ENCODE measurements around the gene BLID.

Gene BLID

GRCh38 chr11:122104341-122104740, 11.7 kb downstream of the BLID start:
- DNase-seq (ENCODE audit: low read depth) = no peak

DNA sequence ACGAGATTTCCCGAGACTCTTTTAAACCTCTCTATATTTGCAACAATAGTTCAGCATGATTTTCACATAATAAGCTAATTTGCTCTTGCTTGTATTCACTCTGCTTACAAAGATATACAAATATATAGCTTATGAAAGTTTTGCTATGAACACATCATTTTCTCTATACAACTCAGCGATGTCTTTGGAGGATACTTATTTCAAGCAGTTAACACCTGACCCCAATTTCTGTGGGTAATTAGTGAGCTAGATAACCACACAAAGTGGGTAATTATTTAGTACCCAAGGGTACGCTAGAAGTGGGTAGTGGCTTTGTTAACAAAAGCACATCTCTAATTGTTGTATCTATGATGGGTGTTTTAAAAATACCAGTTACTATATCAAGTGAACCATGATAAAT, 12.3 kb downstream of the BLID start:
- no peak for DNase-seq (ENCODE audit: low read depth)

- no peak for DNase-seq (ENCODE audit: low read depth)
These were observed 12.7 kb downstream of the BLID start for GRCh38 chr11:122103321-122103720.

- no peak for DNase-seq (ENCODE audit: low read depth)
These were observed 13.6 kb downstream of the BLID start for GRCh38 chr11:122102426-122102825.

DNA sequence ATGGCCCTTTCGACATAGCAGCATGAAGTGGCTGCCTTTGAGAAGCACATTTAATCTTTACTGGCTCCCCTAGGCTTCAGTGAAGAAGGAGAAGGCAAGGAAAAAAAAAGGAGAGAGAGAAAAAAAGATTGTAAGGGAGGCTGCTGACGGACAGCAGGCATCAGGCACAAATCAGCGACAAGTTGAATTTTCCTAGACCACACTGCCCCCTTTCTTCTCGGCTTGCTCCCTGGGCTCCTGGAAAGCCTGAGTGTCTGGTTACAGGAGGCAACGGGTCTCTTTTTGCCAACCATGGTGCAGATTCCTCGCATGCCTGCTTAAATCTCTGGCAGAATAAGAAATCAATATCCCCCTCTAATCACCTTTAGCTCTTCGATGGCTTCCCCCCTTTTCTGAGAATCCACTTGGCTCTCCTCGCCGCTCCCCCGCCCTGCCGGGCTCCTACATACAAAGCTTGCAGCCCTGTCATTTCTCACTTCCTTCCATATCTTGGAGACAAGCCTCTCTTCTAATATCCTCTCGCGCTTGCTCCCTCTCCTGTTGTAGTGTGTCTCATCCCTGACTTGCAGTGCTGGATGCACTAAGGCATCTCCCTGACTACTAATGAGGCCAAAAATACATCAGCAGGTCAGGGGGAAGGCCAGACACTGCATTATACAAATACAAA, 14.3 kb downstream of the BLID start:
- no peak for DNase-seq (ENCODE audit: low read depth)

DNA sequence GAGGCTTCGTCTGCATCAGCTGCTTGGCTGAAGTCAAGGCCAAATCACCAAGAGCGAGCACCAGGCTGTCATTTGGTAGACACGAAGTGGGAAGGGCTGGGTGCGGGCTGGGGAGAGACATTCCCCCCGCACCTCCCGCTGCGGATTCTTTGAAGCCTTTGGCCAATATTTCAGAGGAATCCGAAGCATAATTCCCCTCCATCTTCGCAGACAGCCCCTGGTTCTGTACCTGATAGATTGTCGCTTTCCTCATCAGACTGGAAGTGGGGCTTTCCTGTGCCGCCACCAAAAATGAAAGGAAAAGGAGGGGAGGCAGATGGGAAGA, 15.3 kb downstream of the BLID start:
- no peak for DNase-seq (ENCODE audit: low read depth)

GRCh38 chr11:122100037-122100755, 15.8 kb downstream of the BLID start:
- no peak for DNase-seq (ENCODE audit: low read depth)

- no peak for DNase-seq (ENCODE audit: low read depth)
These were observed 16.5 kb downstream of the BLID start for GRCh38 chr11:122099374-122100036.

DNA sequence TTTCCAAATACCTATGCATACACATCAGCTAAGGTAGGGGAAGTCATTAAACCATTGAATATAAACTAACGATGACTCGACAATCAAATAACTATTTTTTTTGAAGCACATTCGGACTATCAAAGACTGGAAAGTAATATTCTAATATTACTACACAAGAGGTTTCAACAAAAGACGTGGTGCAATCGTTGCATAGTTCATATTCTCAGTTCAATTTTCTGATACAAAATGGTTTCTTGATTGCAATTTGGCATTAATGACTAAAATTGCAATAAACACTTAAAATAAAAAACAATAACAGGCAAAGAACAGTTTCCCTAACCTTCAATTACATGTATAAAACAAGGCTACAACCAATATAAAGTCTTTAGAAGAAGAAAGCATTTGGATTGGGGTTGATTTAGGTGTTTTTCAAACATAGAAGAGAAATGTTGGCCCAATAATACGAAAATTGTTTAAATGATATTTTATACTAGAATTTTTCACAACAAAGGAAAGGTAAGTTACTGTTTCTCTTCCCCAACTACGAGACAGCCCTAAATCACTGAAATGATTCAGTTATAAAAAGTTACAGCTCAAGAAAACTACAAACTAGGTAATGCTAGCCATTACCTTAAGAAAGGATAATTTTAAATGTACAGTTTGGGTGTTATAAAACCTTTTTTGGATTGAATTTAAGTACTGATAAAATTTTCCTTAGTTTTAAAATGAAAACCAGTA, 17.6 kb downstream of the BLID start:
- no peak for DNase-seq (ENCODE audit: low read depth)

DNA sequence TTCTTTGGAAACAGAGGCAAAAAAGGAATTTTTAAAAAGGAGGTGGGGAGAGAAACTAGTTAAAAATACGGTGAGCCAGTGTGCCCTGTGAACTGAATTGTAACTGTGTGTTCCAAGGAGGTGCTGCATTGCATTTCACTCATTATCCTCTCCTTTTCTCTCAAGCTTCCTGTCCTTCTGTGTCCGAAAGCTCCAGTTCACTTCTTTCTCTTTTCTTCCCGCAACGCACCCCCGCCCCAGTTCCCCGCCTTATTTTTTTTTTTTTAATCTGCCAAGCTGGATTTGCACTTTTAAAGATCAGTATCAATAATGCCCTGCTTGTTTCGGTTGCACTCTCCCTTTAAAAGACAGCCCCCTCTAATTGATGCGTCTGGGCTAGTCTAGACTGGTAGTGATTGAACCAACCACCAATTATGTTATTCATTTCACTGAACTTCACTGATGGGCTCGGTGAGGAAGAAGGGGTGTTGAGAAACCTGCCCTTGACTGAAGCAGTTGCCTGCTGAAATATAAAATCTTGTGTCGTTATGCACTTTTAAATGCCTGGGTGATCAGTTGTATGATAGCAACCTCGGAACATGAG, 18.5 kb downstream of the BLID start:
- no peak for DNase-seq (ENCODE audit: low read depth)

DNA sequence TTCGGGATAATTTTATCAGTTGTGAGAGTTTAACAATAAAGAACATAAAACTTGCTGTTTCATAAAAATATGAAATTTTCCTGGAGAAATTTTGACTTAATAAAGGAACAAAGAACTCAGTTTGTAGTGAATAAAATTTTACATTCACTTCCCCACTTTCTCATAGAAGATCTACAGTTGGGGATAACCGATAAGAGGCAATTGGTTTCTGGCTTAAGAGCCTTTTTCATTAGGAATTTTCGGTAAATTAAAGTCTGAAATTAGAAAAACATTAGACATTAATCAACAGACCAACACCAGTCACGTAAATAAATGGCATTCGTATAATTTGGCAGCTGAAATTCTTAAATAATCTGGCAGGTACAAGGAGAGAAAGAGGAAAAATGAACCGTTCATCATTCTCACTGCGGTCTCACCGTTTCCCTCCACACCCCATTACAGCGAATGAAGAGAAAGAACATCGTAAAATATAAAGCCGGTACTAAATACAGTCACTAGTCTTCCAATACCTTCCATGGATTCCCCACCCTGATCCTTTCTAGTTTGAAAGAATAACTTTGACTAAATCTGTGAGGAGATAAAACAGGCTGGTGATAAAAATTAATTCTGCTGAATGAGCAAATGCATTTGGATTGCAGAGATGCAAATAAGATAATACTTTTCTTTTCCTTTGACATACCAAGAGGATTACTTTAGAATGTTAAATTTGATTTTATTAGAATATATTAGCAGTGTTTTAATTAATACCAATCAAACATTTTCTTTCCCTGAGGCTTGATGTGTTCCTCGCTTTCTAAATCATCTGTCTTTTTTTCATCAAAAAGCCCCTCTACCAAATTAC, 19.5 kb downstream of the BLID start:
- no peak for DNase-seq (ENCODE audit: low read depth)

DNA sequence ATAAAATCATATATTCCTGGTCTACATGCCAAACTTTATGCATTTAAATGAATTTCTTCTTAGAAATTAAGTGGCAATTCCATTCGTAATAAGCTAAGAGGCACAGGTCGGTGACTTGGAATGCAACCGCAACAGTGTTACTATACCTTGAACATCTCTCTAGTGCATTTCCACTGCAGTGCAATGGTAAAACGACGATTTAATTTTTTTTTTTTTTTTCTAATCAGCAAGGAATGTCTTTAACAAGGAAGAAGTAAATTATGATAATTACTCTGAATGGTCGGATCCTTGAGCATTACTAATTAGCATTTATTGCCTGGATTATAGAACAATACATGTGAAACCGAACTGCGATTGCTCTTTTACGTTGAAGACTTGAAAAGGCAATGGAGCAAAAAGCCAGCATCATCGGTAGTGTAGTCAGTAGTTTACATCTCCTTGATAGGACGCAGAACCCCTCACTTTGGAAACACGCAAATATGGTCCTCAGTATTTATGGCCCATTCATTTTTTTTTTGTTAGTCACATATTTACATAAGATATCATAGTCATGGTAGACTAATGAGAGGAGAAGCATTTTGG, 20.2 kb downstream of the BLID start:
- DNase-seq (ENCODE audit: low read depth) = no peak

DNA sequence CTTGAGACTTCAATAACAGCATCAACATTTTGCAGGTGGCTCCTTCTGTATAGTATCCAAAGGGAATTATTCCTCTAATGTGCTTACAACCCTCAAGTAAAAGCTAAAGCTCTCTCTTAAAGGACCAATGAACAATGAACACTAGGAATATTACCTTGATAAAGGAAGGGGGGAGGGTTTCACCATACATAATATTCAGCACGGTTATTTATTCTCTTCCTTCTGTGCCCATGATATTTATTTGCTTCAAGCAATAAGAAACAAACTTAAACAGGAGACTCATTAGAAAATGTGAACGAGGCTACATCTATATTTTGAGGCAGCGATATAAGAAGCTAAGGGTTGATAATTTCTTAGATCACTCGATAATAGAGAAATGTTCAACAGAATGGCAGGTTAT, 21.2 kb downstream of the BLID start:
- DNase-seq (ENCODE audit: low read depth) = no peak

DNA sequence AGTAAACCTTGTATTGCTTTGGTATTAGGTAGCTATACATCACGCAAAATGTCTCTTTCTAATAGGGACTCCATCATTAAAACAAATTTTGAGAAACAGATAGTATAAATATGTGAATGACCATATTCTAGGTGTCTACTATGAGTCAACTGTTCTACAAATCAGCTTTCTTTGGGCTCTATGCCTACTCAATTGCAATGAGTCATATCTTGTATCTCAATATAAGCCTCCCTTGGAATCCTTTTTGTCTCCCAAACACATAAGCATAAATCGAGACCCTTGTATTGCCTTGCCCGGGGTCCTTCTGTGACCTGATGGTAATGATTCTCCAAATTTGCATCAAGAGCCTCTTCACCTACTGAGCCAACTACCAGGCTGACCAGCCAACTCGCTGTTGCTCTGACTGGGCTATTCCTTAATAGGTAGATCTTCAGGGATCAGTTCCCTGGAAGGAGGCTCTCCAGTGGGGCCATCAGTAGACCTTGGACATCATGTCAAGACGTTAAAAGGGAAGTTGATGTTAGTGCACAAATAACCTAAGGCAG, 22.2 kb downstream of the BLID start:
- DNase-seq (ENCODE audit: low read depth) = no peak

GRCh38 chr11:122091835-122092234, 24.2 kb downstream of the BLID start:
- DNase-seq (ENCODE audit: low read depth) = no peak

DNA sequence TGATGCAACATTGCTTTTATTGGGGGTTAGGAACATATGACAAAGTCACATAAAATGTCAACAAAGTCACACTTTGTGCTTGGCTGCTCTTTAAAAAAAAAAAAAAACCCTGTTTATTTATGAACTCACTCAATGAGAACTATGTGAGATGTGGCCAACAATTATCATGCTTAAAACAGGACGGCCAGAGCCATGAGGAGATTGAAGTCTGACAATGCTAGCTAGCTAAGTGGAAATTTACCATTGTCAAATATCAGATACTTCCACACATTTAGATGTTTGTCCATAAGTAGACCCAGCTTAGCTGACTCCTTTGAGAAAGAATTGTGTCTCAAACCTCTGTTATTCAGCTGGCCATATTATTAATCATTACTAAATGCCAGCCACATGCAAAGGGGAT, 26.9 kb downstream of the BLID start:
- no peak for DNase-seq (ENCODE audit: low read depth)

- DNase-seq (ENCODE audit: low read depth) = no peak
These were observed 30.3 kb downstream of the BLID start for GRCh38 chr11:122085712-122086111.

- DNase-seq (ENCODE audit: low read depth) = no peak
These were observed 30.8 kb downstream of the BLID start for GRCh38 chr11:122085264-122085663.

DNA sequence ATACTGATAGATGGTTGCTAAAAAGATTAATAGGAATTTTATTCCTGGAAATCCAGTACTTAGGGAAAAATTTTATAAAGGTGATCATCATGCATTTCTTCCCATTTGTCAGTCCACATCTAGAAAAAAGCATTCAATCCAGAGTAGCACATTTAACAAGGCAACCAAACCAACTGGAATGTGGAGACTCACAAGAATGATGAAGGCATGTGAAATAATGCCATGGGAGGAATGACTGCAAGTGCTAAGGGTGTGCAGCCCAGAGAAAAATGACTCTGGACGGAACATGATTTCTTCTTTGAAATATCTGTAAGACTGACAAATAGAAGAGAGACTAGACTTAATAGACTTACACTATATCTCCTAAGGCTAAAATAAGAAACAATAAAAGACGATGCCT, 33.8 kb downstream of the BLID start:
- DNase-seq (ENCODE audit: low read depth) = no peak

DNA sequence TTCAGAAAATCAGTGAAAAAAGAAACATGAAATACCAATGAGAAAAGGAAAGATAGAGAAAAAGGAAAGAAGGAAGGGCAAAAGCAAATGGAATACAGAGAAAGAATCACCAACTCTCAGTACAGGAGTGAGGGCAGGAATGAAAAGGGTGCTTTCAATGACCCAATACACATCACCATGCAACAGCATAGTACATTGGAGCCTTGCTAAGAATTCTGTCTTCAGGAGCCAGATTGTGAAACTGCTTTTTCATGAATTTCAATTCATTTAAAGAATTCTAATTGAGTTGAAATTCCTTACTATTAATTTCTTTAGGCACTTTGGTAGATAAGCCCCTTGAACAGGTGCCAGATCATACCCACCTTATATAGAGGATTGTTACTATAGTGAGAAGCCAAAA, 34.9 kb downstream of the BLID start:
- no peak for DNase-seq (ENCODE audit: low read depth)

GRCh38 chr11:122077459-122077858, 38.6 kb downstream of the BLID start:
- DNase-seq (ENCODE audit: low read depth) = no peak
